Measurements from ENCODE around the gene STRIT1. TPM values are rescaled to one million over a fixed set of nuclear protein-coding genes. Genes with fewer than 3 reads are reported as not detected.

STRIT1 gene
- total RNA-seq, 2 donors from 2014 or later, result not detected

GRCh38 chr3:155318740-155319139, 25.3 kb upstream of the STRIT1 start:
- no peaks in the 10 kb centered on the region for H3K27me3 ChIP-seq (ENCODE audit: control insufficient read depth, insufficient read depth, low read length, poor library complexity, severe bottlenecking)
- no peak overlapping the region for H3K4me3 ChIP-seq (ENCODE audit: low read length)
- Mint-ChIP-seq H3K4me1 (peaks cover 6% of the 10 kb centered on the region), H3K27me3 (ENCODE audit: insufficient read depth) (no peaks in the 10 kb centered on the region), H3K27ac (no peak overlapping the region), H3K9me3 (no peaks in the 10 kb centered on the region), H3K4me3 (no peak overlapping the region), H3K36me3 (ENCODE audit: low read depth) (no peaks in the 10 kb centered on the region)
- H3K4me1 ChIP-seq (ENCODE audit: control insufficient read depth, insufficient read depth, low read length), result no peaks in the 10 kb centered on the region
- H3K9me3 ChIP-seq (ENCODE audit: control insufficient read depth, low read length), result no peaks in the 10 kb centered on the region
- H3K36me3 ChIP-seq (ENCODE audit: control insufficient read depth, insufficient read depth, low read length), result no peaks in the 10 kb centered on the region
- 97 to 100% methylated on average over 1 to 2 of the region's 2 CpGs for WGBS, 2 experiments (ENCODE audit: insufficient coverage in 1 of 2, insufficient read length in 1 of 2)
- H3K27ac ChIP-seq (ENCODE audit: low read depth, low read length), result no peak overlapping the region
- no peak overlapping the region for H3K9ac ChIP-seq (ENCODE audit: extremely low read depth, low read length, poor library complexity, severe bottlenecking)
- TF ChIP-seq CTCF (conservative IDR thresholded peaks at IDR 0.05), result no peak
- no peak for DNase-seq

- no peaks in the 10 kb centered on the region for H3K36me3 Mint-ChIP-seq (ENCODE audit: low read depth)
- peaks cover 4% of the 10 kb centered on the region for H3K4me1 Mint-ChIP-seq
- H3K4me3 Mint-ChIP-seq, result no peak overlapping the region
- no peak overlapping the region for H3K9ac ChIP-seq (ENCODE audit: extremely low read depth, low read length, poor library complexity, severe bottlenecking)
- H3K4me3 ChIP-seq (ENCODE audit: low read length), result no peak overlapping the region
- H3K9me3 Mint-ChIP-seq, result no peaks in the 10 kb centered on the region
- no peak for TF ChIP-seq CTCF (conservative IDR thresholded peaks at IDR 0.05)
- WGBS, 2 experiments (ENCODE audit: insufficient coverage in 1 of 2, insufficient read length in 1 of 2), result 86% methylated on average over 1 of the region's 1 CpG; no CpG with 5 or more reads in 1 of the 2 experiments
- no peaks in the 10 kb centered on the region for H3K27me3 Mint-ChIP-seq (ENCODE audit: insufficient read depth)
- H3K27me3 ChIP-seq (ENCODE audit: control insufficient read depth, insufficient read depth, low read length, poor library complexity, severe bottlenecking), result no peaks in the 10 kb centered on the region
- no peaks in the 10 kb centered on the region for H3K36me3 ChIP-seq (ENCODE audit: control insufficient read depth, insufficient read depth, low read length)
- H3K27ac ChIP-seq (ENCODE audit: low read depth, low read length), result no peak overlapping the region
- no peaks in the 10 kb centered on the region for H3K4me1 ChIP-seq (ENCODE audit: control insufficient read depth, insufficient read depth, low read length)
- no peaks in the 10 kb centered on the region for H3K9me3 ChIP-seq (ENCODE audit: control insufficient read depth, low read length)
- DNase-seq, result no peak
- no peak overlapping the region for H3K27ac Mint-ChIP-seq
These were observed 23.7 kb upstream of the STRIT1 start for GRCh38 chr3:155317211-155317610.

- Mint-ChIP-seq H3K27me3 (ENCODE audit: insufficient read depth) (no peaks in the 10 kb centered on the region), H3K27ac (no peak overlapping the region), H3K4me1 (no peaks in the 10 kb centered on the region), H3K36me3 (ENCODE audit: low read depth) (no peaks in the 10 kb centered on the region), H3K9me3 (no peaks in the 10 kb centered on the region), H3K4me3 (no peak overlapping the region)
- no peak overlapping the region for H3K9ac ChIP-seq (ENCODE audit: extremely low read depth, low read length, poor library complexity, severe bottlenecking)
- no peaks in the 10 kb centered on the region for H3K9me3 ChIP-seq (ENCODE audit: control insufficient read depth, low read length)
- H3K4me3 ChIP-seq (ENCODE audit: low read length), result no peak overlapping the region
- H3K4me1 ChIP-seq (ENCODE audit: control insufficient read depth, insufficient read depth, low read length), result no peaks in the 10 kb centered on the region
- no peak for DNase-seq
- H3K27me3 ChIP-seq (ENCODE audit: control insufficient read depth, insufficient read depth, low read length, poor library complexity, severe bottlenecking), result no peaks in the 10 kb centered on the region
- H3K27ac ChIP-seq (ENCODE audit: low read depth, low read length), result no peak overlapping the region
- TF ChIP-seq CTCF (conservative IDR thresholded peaks at IDR 0.05), result no peak
- H3K36me3 ChIP-seq (ENCODE audit: control insufficient read depth, insufficient read depth, low read length), result no peaks in the 10 kb centered on the region
These were observed 22.9 kb upstream of the STRIT1 start for GRCh38 chr3:155316426-155316825.

Measured in endodermal cell (in vitro differentiated cells).